Stimulated activated CD8-positive, alpha-beta memory T cell treated with anti-CD3 and anti-CD28 coated beads, Interleukin-4, amount 100 ng/mL, for 48 hours (primary cell): ENCODE data around the gene BRMS1.
"Not testable (repeated sequence)": the region's sequence is repeated elsewhere in the genome, so short reads cannot be mapped to it uniquely, and the experiment has no call there.

Experiments
- DNase-seq: peaks from one replicate; pipeline ENCODE4 v3.0.0-alpha.2; 2020

The BRMS1 gene, protein sequence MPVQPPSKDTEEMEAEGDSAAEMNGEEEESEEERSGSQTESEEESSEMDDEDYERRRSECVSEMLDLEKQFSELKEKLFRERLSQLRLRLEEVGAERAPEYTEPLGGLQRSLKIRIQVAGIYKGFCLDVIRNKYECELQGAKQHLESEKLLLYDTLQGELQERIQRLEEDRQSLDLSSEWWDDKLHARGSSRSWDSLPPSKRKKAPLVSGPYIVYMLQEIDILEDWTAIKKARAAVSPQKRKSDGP

DNA sequence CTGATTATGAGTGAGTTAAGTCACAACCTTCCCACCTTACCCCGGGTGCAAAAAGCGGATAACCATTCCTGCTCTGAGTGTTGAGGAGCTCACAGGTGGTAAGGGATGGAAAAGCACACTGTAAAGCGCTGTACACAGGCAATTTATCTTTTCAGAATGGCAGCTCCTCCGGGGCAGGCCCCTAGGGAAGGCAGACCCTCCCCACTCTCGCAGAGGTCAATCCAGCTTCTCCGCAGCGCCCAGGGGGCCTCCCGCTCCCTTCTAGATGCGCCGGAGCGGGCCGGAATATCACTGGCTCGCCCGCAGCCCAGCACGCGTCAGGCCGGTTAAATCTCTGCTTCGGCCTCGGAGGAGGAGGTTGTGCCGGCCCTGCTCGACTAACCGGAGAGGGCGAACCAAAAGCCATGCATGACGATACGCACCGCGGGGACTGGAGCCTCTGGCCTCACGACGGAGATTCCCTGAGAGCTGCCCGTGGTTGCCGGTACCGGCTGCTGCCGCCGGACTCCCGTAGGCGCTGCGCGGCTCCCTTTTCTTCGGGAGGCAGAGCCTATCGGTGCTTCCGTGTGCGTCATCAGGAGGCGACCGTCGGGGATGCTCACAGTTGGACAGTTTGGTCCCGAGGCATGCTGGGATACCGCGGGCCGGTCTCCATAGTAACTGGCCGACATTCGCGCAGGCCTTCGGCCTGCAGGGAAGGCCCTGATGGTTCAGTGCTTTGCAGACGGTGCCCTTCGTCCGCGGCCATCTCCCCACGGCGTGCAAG, at the start of gene BRMS1:
TSS of gene BRMS1 (minus strand) at position 555 of the 766 bp plus-strand sequence. CDS start 2,870 bp downstream, outside the sequence.
- peak; percentile 99 for DNase-seq

DNA sequence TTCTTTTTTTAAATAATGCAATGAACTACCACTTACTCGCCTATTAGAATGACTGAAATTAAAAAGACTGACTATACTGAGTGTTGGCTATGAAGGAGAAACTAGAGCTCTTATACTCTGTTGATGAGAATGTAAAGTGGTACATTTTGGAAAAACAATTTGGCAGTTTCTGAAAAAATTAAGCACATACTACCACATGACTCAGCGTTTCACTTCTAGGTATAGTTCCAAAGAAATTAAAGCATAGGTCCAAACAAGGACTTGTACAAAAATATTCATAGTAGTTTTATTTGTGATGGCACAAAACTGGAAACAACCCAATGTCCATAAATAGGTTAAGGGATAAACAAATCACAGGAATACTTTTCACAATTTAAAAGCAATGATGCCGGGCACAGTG, 49.0 kb upstream of the BRMS1 start:
- DNase-seq: no peak

DNA sequence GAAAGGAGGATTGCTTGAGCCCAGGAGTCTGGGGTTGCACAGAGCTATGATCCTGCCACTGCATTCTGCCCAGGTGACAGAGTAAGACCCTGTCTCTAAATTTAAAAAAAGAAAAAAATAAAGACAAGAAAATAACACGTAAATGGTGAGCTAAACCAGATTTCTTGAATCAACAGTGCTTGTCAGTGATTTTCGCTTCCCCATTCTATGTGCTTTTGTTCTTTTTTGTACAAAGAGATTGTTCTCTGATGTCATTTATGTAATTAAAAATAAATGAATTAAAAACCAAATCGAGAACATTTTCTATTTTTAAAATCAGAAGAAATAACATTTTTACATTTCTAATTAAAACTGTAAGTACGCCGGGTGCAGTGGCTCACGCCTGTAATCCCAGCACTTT, 46.4 kb upstream of the BRMS1 start:
- DNase-seq: no peak

GRCh38 chr11:66388780-66389386, 44.0 kb upstream of the BRMS1 start:
- DNase-seq: peak; percentile 83

- peak; percentile 95 for DNase-seq
These were observed 41.5 kb upstream of the BRMS1 start for GRCh38 chr11:66386171-66387069.

DNA sequence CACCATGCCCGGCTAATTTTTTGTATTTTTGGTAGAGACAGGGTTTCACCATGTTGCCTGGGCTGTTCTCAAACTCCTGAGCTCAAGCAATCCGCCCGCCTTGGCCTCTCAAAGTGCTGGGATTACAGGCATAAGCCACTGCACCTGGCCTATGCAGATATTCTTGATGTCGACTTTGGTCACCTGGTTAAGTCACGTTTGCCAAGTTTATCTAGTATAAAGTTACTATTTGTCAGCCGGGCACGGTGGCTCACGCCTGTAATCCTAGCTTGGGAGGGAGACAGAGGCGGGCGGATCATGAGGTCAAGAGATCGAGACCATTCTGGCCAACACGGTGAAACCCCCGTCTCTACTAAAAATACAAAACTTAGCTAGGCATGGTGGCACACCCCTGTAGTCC, 39.4 kb upstream of the BRMS1 start:
- not testable (repeated sequence) for DNase-seq

DNA sequence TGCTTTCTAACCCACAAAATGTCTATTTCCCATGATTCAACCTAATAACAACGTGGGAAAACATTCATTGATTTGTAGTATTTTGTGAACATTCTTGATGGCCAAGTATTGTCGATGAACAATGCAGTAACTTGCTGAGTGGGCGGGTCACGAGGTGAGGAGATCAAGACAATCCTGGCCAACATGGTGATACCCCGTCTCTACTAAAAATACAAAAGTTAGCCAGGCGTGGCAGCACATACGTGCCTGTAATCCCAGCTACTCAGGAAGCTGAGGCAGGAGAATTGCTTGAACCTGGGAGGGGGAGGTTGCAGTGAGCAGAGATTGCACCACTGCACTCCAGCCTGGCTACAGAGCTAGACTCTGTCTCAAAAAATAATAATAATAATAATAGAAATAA, 35.4 kb upstream of the BRMS1 start:
- not testable (repeated sequence) for DNase-seq

DNA sequence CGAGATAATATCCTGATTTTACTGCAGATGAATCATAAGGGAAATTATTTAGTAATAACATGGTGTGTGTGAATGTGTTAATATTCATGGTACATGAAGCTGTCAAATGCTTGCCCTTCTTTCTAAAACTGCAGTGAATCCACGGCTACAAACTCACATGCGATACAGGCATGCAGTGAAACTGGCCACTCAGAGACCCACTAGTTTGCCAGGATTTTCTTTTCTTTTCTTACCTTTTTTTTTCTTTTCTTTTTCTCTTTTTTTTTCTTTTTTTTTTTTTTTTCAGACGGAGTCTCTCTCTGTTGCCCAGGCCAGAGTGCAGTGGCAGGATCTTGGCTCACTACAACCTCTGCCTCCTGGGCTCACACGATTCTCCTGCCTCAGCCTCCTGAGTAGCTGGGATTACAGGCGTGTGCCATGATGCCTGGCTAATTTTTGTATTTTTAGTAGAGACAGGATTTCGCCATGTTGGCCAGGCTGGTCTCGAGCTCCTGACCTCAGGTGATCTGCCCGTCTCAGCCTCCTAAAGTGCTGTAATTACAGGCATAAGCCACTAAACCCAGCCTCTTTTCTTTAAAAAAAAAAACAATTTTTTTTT, 28.9 kb upstream of the BRMS1 start:
- DNase-seq: not testable (repeated sequence)

DNA sequence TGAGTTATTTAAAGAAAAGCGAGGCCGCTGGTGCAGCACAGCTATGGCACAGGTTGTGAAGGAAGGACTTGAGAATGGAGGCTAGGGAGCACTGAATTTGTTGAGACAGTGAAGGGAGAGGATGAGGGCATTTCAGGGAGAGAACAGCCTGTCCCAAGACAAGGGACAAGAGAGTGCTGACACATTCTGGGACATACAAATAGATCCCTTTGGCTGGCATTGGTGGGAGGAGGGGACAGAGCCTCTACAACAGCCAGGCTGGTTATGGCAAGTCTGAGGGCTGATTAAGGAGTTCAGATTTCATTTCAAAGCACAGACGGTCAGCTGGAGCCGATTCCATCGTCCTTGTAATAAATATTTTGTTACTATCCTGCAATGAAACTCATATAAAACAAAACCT, 28.4 kb upstream of the BRMS1 start:
- no peak for DNase-seq

DNA sequence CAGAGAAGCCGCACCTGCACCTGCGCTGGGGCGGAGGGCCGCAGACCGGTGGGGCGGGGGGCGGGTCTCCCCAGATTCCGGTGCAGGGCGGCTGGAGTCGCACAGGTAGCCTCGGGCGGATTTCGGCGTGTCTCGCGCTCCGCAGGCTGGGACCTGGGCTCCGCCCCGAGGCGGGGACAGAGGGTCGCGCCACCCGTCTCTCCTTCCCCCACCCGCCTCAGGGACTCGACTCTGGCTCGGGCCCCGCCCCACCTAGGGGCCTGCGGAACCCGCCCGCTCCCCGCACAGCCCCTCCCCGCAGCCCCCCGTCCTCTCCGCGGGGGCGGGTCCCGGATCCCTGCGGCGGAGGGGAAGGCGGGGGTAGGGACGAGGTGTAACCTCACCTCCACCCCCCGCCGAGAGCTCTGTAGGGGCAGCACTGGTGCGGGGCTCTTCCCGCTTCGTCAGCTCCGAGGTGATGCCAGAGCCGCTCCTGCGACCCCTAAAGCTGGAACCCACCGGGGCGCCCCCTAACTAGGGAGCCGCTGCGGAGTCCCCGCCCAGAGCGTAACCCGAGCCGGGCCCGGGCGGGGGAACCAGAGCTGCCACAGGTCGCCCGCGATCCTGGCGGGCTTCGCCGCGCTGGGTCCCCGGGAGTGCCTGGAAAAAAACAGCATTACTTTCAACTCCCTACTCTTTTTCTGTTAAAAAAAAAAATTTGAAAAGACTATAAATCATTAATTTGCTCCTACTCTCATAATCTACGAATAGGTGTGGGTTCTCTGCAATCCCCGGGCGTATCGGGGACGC, 26.9 kb upstream of the BRMS1 start, which contains the start of gene SLC29A2:
TSS of gene SLC29A2 (minus strand) at position 134 of the 789 bp plus-strand sequence. CDS start 169 bp downstream, outside the sequence.
- DNase-seq: peak; percentile 86

GRCh38 chr11:66369073-66369894, 24.4 kb upstream of the BRMS1 start:
- DNase-seq: no peak

DNA sequence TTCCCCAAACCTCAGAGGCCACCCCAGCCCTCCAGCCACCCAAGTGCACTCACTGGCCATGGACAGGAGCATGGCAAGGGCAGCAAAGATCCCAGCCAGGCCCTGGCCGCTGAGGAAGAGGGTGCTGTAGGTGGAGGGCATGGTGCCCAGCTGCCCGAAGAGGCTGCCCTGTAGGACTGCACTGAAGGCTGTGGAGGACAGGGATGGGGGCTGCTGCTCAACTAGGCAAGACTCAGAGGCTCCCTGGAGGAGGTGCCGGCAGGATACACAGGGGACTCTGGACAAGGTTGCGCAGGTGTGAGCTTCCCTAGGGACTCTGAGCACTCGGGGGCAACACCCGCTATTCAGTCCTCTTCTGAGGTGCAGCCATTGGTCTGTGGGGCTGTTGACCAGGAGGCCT, 23.6 kb upstream of the BRMS1 start:
- no peak for DNase-seq

DNA sequence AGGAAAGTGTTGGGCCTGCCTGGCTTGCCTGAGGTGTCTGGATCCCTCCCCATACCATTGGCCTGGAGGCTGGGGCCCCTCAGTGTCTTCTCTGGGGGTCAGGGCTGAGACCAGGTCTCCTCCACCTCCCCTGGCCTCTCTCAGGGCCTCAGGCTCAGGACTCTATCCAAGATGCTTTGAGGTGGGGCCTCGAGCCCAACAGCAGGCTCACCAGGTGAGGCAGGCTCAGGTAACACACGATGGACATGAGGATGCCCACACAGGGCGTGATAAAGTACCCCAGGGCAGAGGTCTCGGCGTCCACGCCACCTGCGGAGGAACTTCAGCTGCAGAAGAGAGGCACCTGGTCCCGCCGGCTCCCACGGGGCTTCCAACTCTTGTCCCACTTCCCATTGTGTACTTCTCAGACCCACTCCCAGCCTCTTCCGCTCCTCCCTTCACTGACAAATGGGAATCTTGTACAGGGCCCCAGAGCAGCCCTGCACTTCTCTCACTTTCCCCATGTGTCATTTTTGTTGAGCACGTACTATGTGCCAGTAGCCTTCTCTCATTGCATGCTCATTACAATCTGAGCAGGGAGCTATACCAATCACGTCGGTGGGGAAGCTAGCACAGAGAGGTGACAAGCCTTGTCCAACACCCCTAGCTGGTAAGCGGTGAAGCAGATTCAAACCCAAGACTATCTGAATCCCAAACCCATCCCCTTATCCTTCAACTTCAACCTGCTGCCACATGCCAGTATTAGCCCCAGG, 22.8 kb upstream of the BRMS1 start:
- no peak for DNase-seq

DNA sequence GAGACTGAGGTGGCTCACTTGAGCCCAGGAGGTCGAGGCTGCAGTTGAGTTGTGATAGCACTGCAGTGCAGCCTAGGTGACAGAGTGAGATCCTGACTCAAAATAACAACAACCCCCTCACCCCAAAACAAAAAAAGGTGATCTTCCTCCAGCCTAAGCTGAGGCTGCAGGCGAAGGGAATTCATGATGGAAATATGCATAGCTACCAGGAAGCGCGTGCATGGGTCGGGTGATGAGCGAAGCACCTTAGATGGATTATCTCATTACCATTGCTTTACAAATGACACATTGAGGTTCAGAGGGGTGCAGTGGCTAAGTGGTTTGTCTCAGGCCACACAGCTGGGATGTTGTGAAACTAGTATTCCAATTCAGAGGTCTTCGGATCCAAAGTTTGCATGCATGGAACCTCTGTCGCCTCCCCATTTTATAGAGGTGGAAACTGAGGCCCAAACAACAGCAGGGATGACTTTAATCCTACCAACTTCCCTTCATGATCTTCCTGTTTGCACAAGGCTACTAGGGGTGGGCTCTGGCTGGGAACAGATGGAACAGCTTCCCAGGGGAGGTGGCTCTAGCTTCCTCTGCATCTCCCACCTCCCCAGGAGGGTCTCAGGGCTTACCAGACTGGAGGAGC, 22.1 kb upstream of the BRMS1 start:
- DNase-seq: no peak

DNA sequence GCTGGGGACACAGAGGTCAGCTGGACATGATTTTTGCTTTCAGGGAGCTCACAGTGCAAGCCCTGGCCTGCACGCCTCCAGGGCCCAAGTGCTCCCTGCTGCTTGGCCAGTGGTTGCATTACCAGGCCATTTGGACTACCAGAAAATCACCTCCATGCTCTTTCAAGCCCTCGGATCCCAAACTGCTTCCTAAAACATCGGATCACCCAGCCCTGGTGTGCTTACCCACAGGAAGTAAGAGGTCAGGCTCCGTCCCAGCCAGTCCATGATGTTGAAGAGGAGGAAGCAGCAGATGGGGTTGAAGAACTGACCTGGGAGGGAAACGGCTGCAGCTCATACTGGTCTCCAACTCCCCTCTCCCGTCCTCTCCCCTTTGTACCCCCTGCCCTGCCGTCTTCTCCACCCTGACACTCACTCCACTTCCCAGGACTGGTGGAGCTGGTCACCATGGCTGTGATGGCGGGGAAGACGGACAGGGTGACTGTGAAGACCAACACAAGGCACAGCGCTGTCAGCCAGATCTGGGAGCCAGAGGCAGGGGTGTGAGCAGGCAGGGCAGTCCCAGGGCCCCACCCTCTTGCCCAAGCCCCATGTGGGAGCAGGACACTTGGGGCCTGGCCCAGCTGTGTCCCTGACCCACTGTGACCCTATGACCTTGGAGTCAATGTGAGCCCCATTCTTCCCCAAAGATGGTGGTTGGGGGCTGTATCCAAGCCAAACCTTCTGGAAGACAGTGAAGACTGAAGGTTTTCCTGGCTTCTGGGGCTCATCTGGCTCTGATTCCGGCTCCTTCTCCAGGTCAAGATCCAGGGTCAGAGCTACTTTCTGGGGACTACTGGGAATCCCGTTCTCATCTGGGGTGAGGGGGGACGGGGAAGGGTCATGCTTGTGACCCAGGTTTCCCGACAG, 21.1 kb upstream of the BRMS1 start:
- DNase-seq: no peak

DNA sequence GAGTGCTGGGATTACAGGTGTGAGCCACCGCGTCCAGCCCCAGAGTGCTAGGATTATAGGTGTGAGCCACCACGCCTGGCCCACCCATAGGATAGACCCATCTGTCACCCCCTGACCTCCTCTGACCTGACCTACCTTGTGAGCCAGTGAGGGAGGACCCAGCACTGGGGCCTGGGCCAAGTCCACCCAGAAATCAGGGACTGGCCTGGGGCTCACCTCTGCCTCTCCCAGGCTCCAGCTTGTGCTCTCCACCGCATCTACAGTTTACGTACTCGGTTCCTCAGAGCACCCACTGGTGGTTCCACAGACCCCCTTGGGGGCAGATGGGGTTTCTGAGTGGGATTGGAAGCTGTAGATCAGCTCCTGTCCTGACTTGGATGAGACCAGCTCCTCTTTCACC, 20.3 kb upstream of the BRMS1 start:
- no peak for DNase-seq

- peak; percentile 95 for DNase-seq
These were observed 19.1 kb upstream of the BRMS1 start for GRCh38 chr11:66363805-66364535.
